Astrocyte of the spinal cord (primary cell): Measurements from ENCODE around the gene USP43.
"Not testable (repeated sequence)": the region's sequence is repeated elsewhere in the genome, so short reads cannot be mapped to it uniquely, and the experiment has no call there.

Experiments used
- DNase-seq: peaks from one replicate; pipeline ENCODE4 v3.0.0; 2011; ENCODE audit warnings: low read depth, low spot score
- H3K4me3 ChIP-seq: 2 replicates; pipeline ENCODE4 v1.5.1; 2011; ENCODE audit warnings: low read depth, mild to moderate bottlenecking, low read length, moderate library complexity
- CTCF ChIP-seq: IDR thresholded peaks from 2 replicates; pipeline ENCODE4 v1.5.1; 2012; ENCODE audit warnings: low read depth, mild to moderate bottlenecking, low read length, inconsistent platforms
- in situ Hi-C: cut with HindIII; loops from 2 replicates; pipeline ENCODE4 v1.10.0; 2017; ENCODE audit warnings: low sequenced_read_pairs

Gene USP43

GRCh38 chr17:9661027-9661426, 15.7 kb downstream of the USP43 start:
- no peak overlapping the region for H3K4me3 ChIP-seq
- TF ChIP-seq CTCF = no peak
- in situ Hi-C loops = no loop called here
- DNase-seq = no peak

- H3K4me3 ChIP-seq, in situ Hi-C loops, DNase-seq: not testable (repeated sequence)
Observed at GRCh38 chr17:9663511-9663910, 18.2 kb downstream of the USP43 start.

GRCh38 chr17:9666461-9667050, 21.2 kb downstream of the USP43 start:
- no peak for DNase-seq
- in situ Hi-C loops = no loop called here

GRCh38 chr17:9668517-9668916, 23.2 kb downstream of the USP43 start:
- H3K4me3 ChIP-seq = no peak overlapping the region
- no peak for TF ChIP-seq CTCF
- in situ Hi-C loops = no loop called here
- DNase-seq = peak; percentile 85

More at GRCh38 chr17:9666461-9667050, 21.2 kb downstream of the USP43 start:
- TF ChIP-seq CTCF = no peak
- no peak overlapping the region for H3K4me3 ChIP-seq

- no peak overlapping the region for H3K4me3 ChIP-seq
- DNase-seq = no peak
- in situ Hi-C loops = no loop called here
- TF ChIP-seq CTCF = no peak
Observed at GRCh38 chr17:9669551-9670008, 24.3 kb downstream of the USP43 start.

GRCh38 chr17:9670596-9670995, 25.3 kb downstream of the USP43 start:
- TF ChIP-seq CTCF = no peak
- no peak overlapping the region for H3K4me3 ChIP-seq
- in situ Hi-C loops = no loop called here
- no peak for DNase-seq

GRCh38 chr17:9671559-9671958, 26.2 kb downstream of the USP43 start:
- no peak for TF ChIP-seq CTCF
- H3K4me3 ChIP-seq = no peak overlapping the region
- no peak for DNase-seq
- in situ Hi-C loops = no loop called here
